H9 (cell line): Measurements from ENCODE around the gene TTC7B. TPM values are rescaled to one million over a fixed set of nuclear protein-coding genes. Genes with fewer than 3 reads are reported as not detected.

Experiments used
- DNase-seq: peaks from one replicate; pipeline ENCODE4 v3.0.0-alpha.2; 2017
- H2AFZ ChIP-seq: one replicate; pipeline ENCODE4 v1.6.1; 2013; ENCODE audit warnings: mild to moderate bottlenecking, low read length, control low read depth, moderate library complexity
- H2AK5ac ChIP-seq: 2 replicates; pipeline ENCODE4 v1.6.1; 2013; ENCODE audit warnings: low read length, control low read depth, mixed read lengths; ENCODE audit not compliant: insufficient read length
- H2BK120ac ChIP-seq: one replicate; pipeline ENCODE4 v1.6.1; 2013; ENCODE audit warnings: low read depth, mild to moderate bottlenecking, low read length, control low read depth, inconsistent platforms; ENCODE audit not compliant: poor library complexity, severe bottlenecking
- H2BK12ac ChIP-seq: 2 replicates; pipeline ENCODE4 v1.6.1; 2013; ENCODE audit warnings: low read length, control low read depth, mixed read lengths, low read depth; ENCODE audit not compliant: insufficient read length
- H2BK15ac ChIP-seq: 2 replicates; pipeline ENCODE4 v1.6.1; 2013; ENCODE audit warnings: low read depth, low read length, control low read depth
- H2BK20ac ChIP-seq: one replicate; pipeline ENCODE4 v1.6.1; 2013; ENCODE audit warnings: low read depth, mild to moderate bottlenecking, low read length, control low read depth, inconsistent platforms; ENCODE audit not compliant: poor library complexity, severe bottlenecking
- H2BK5ac ChIP-seq: 2 replicates; pipeline ENCODE4 v1.6.1; 2013; ENCODE audit warnings: low read length, control low read depth, mixed read lengths; ENCODE audit not compliant: insufficient read length
- H3K14ac ChIP-seq: 2 replicates; pipeline ENCODE4 v1.6.1; 2013; ENCODE audit warnings: low read length, control low read depth; ENCODE audit not compliant: insufficient read depth
- H3K18ac ChIP-seq: 2 replicates; pipeline ENCODE4 v1.6.1; 2013; ENCODE audit warnings: low read depth, mild to moderate bottlenecking, mixed read lengths, low read length, control low read depth; ENCODE audit not compliant: insufficient read length
- H3K23ac ChIP-seq: 2 replicates; pipeline ENCODE4 v1.6.1; 2013; ENCODE audit warnings: low read length, control low read depth, mixed read lengths, low read depth; ENCODE audit not compliant: insufficient read length
- H3K23me2 ChIP-seq: 2 replicates; pipeline ENCODE4 v1.6.1; 2013; ENCODE audit warnings: low read depth, mild to moderate bottlenecking, mixed read lengths, low read length, control low read depth; ENCODE audit not compliant: insufficient read length, poor library complexity, severe bottlenecking
- H3K27ac ChIP-seq: 2 replicates; pipeline ENCODE4 v1.5.1; 2013; ENCODE audit warnings: low read length, control low read depth, mixed read lengths, low read depth; ENCODE audit not compliant: insufficient read length
- H3K27me3 ChIP-seq: 2 replicates; pipeline ENCODE4 v1.6.1; 2013; ENCODE audit warnings: low read length, control low read depth, inconsistent platforms; ENCODE audit not compliant: insufficient read depth
- H3K4ac ChIP-seq: 2 replicates; pipeline ENCODE4 v1.6.1; 2013; ENCODE audit warnings: low read depth, mild to moderate bottlenecking, control low read depth, inconsistent platforms, low read length, moderate library complexity
- H3K4me1 ChIP-seq: 2 replicates; pipeline ENCODE4 v1.6.1; 2013; ENCODE audit warnings: low read length, control low read depth, inconsistent platforms; ENCODE audit not compliant: insufficient read depth
- H3K4me2 ChIP-seq: 2 replicates; pipeline ENCODE4 v1.6.1; 2013; ENCODE audit warnings: low read length, control low read depth, mixed read lengths; ENCODE audit not compliant: insufficient read length, insufficient read depth
- H3K56ac ChIP-seq: 2 replicates; pipeline ENCODE4 v1.6.1; 2013; ENCODE audit warnings: low read depth, mild to moderate bottlenecking, mixed read lengths, low read length, control low read depth; ENCODE audit not compliant: insufficient read length
- H3K79me1 ChIP-seq: 2 replicates; pipeline ENCODE4 v1.6.1; 2013; ENCODE audit warnings: low read depth, mild to moderate bottlenecking, moderate library complexity, low read length, control low read depth, inconsistent platforms; ENCODE audit not compliant: insufficient read depth, poor library complexity, severe bottlenecking
- H3K79me2 ChIP-seq: 2 replicates; pipeline ENCODE4 v1.6.1; 2013; ENCODE audit warnings: low read length, control low read depth, inconsistent platforms; ENCODE audit not compliant: insufficient read depth
- H3K9ac ChIP-seq: 2 replicates; pipeline ENCODE4 v1.6.1; 2013; ENCODE audit warnings: low read length, control low read depth, mixed read lengths; ENCODE audit not compliant: insufficient read length; ENCODE audit errors: extremely low read depth
- H3K9me3 ChIP-seq: one replicate; pipeline ENCODE4 v1.6.1; 2013; ENCODE audit warnings: low read depth, low read length, inconsistent platforms; ENCODE audit not compliant: control insufficient read depth
- H3T11ph ChIP-seq: one replicate; pipeline ENCODE4 v1.6.1; 2013; ENCODE audit warnings: mild to moderate bottlenecking, low read length, control low read depth, inconsistent platforms
- H4K20me1 ChIP-seq: one replicate; pipeline ENCODE4 v1.6.1; 2013; ENCODE audit not compliant: control insufficient read depth, insufficient read length, insufficient read depth
- H4K5ac ChIP-seq: 2 replicates; pipeline ENCODE4 v1.6.1; 2013; ENCODE audit warnings: low read depth, mild to moderate bottlenecking, mixed read lengths, low read length, control low read depth; ENCODE audit not compliant: insufficient read length
- H4K8ac ChIP-seq: replicated peaks from 2 replicates; pipeline ENCODE4 v1.6.1; 2013; ENCODE audit warnings: low read length, control low read depth, mixed read lengths, low read depth; ENCODE audit not compliant: insufficient read length
- H4K91ac ChIP-seq: 2 replicates; pipeline ENCODE4 v1.6.1; 2013; ENCODE audit warnings: low read depth, mild to moderate bottlenecking, moderate library complexity, mixed read lengths, low read length, control low read depth; ENCODE audit not compliant: insufficient read length
- H3K27ac Mint-ChIP-seq, 3 experiments: 2 replicates in 2 of 3; 3 replicates in 1 of 3; pipeline ENCODE4 v1.8.0; 2020 to 2021; ENCODE audit warnings: mixed read lengths in 3 of 3, mild to moderate bottlenecking in 1 of 3, moderate library complexity in 1 of 3
- H3K27me3 Mint-ChIP-seq: 2 replicates; pipeline ENCODE4 v1.8.0; 2021; ENCODE audit warnings: low read depth, mild to moderate bottlenecking, moderate library complexity, mixed read lengths
- H3K36me3 Mint-ChIP-seq, 3 experiments: 2 replicates in 2 of 3; 3 replicates in 1 of 3; pipeline ENCODE4 v1.8.0; 2020 to 2021; ENCODE audit warnings: low read depth in 3 of 3, mixed read lengths in 3 of 3; ENCODE audit not compliant: insufficient read depth in 1 of 3
- H3K4me1 Mint-ChIP-seq, 2 experiments: 2 replicates each; pipeline ENCODE4 v1.8.0; 2020; ENCODE audit warnings: mixed read lengths in 2 of 2
- H3K4me3 Mint-ChIP-seq, 2 experiments: 2 replicates in 1 of 2; 3 replicates in 1 of 2; pipeline ENCODE4 v1.8.0; 2020 to 2021; ENCODE audit warnings: mild to moderate bottlenecking in 2 of 2, mixed read lengths in 2 of 2, moderate library complexity in 1 of 2
- H3K9me3 Mint-ChIP-seq, 2 experiments: 2 replicates in 1 of 2; 3 replicates in 1 of 2; pipeline ENCODE4 v1.8.0; 2020; ENCODE audit warnings: mild to moderate bottlenecking in 2 of 2, mixed read lengths in 2 of 2, moderate library complexity in 1 of 2
- WGBS: extraction: QIAGEN DNeasy Blood & Tissue Kit; methylation state at CpG from one replicate; pipeline ENCODE4 v1.1.7; 2013; ENCODE audit warnings: missing lambda C conversion rate, low lambda C conversion rate, mixed read lengths; ENCODE audit not compliant: insufficient read length; ENCODE audit errors: extremely low coverage; 5-methylcytosine and 5-hydroxymethylcytosine counted together
- total RNA-seq: library from RNA; stranded (reverse); gene quantifications from 2 replicates; pipeline ENCODE4 v1.2.1, GENCODE V29; 2021
- TF ChIP-seq, protein P1 (sequence below): fragments of 200-600 bp; sonication (generic); conservative IDR thresholded peaks from 3 replicates; pipeline ENCODE4 v1.8.0; 2021; ENCODE audit warnings: antibody characterized with exemption, mild to moderate bottlenecking

Gene TTC7B
- total RNA-seq, 1 experiment from 2014 or later: 33.7 TPM

DNA sequence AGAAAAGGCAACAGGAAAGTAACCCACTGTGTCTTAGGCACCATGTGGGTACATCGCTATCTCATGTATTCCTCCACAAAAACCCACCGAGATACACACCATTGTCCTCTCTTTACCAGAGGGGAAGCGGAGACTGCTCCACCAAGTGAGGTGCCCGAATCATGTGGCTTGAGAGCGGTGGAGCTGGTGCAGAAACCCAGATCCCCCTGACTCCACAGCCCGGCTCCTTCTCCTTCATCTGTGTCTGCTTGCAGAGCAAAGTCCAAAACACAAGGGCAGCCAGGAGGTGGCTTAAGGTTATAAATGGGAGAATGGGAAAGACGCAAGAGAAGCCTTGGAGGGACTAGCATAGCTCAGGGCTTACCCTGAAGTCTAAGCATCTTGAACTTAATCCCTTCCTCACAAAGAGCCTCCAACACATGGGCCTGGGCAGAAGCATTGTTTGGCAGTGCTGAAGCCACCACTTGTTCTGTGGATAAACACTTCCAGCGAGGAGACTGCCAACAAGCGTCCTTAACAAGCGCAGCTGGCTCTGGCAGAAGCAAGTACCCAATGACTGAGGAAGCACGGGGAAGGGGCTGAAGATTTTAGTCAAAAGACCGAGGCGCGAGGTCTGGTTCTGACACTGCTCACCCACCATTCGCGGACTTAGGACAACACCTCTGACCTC lies 83.0 kb downstream of the TTC7B start:
- H3K23ac ChIP-seq: no peak overlapping the region
- H3K79me1 ChIP-seq: no peaks in the 10 kb centered on the region
- no peak overlapping the region for H4K91ac ChIP-seq
- H3K9me3 ChIP-seq: no peaks in the 10 kb centered on the region
- no peak overlapping the region for H2AFZ ChIP-seq
- H4K20me1 ChIP-seq: no peaks in the 10 kb centered on the region
- WGBS: no CpG with 5 or more reads among the region's 16 CpGs
- no peak overlapping the region for H2BK120ac ChIP-seq
- no peaks in the 10 kb centered on the region for H3K4me1 ChIP-seq
- H4K5ac ChIP-seq: no peak overlapping the region
- Mint-ChIP-seq H3K4me3 (no peak overlapping the region), H3K27ac (no peak overlapping the region), H3K4me1 (peaks cover 0 to 6% of the 10 kb centered on the region in 2 experiments; a peak in 1 of 4 replicates), H3K9me3 (no peaks in the 10 kb centered on the region), H3K27me3 (no peaks in the 10 kb centered on the region; the same call in 1 of the 2 replicates), H3K36me3 (no peaks in the 10 kb centered on the region; a peak in 2 of 7 replicates)
- no peaks in the 10 kb centered on the region for H3K27me3 ChIP-seq
- no peak overlapping the region for H3K4me2 ChIP-seq
- H2BK5ac ChIP-seq: no peak overlapping the region
- no peak overlapping the region for H3K27ac ChIP-seq
- no peak overlapping the region for H3T11ph ChIP-seq
- H3K56ac ChIP-seq: no peak overlapping the region
- H3K4ac ChIP-seq: no peak overlapping the region
- no peak for DNase-seq
- H2BK15ac ChIP-seq: no peak overlapping the region
- no peak overlapping the region for H2BK20ac ChIP-seq
- H3K23me2 ChIP-seq: no peaks in the 10 kb centered on the region
- no peak overlapping the region for H4K8ac ChIP-seq
- TF ChIP-seq, protein P1, sequence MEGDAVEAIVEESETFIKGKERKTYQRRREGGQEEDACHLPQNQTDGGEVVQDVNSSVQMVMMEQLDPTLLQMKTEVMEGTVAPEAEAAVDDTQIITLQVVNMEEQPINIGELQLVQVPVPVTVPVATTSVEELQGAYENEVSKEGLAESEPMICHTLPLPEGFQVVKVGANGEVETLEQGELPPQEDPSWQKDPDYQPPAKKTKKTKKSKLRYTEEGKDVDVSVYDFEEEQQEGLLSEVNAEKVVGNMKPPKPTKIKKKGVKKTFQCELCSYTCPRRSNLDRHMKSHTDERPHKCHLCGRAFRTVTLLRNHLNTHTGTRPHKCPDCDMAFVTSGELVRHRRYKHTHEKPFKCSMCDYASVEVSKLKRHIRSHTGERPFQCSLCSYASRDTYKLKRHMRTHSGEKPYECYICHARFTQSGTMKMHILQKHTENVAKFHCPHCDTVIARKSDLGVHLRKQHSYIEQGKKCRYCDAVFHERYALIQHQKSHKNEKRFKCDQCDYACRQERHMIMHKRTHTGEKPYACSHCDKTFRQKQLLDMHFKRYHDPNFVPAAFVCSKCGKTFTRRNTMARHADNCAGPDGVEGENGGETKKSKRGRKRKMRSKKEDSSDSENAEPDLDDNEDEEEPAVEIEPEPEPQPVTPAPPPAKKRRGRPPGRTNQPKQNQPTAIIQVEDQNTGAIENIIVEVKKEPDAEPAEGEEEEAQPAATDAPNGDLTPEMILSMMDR: no peak
- no peak overlapping the region for H3K18ac ChIP-seq
- H3K9ac ChIP-seq: no peak overlapping the region
- H2BK12ac ChIP-seq: no peak overlapping the region
- H3K79me2 ChIP-seq: no peaks in the 10 kb centered on the region
- H2AK5ac ChIP-seq: no peak overlapping the region
- no peak overlapping the region for H3K14ac ChIP-seq
